A673 (cell line): Measurements from ENCODE around the gene LY6G5B. TPM values are rescaled to one million over a fixed set of nuclear protein-coding genes. Genes with fewer than 3 reads are reported as not detected.
A peak's percentile ranks its signal among the peaks of the same experiment; 100 is the strongest.

Source experiments
- BruUV-seq: library from RNA; stranded (reverse); fragments of 400-500 nt; replicated peaks from 2 replicates; lab custom pipeline; 2021; lab: Mats Ljungman, UMichigan
- CTCF ChIA-PET: fragments of 300-600 bp; sonication (Branson Sonifier 250); formaldehyde crosslinking; loops from one replicate; lab custom pipeline; 2022; ENCODE audit warnings: antibody characterized with exemption; lab: Charles Lee
- POLR2A ChIA-PET: fragments of 300-600 bp; sonication (Branson Sonifier 250); formaldehyde crosslinking; loops from one replicate; lab custom pipeline; 2022; ENCODE audit warnings: antibody characterized with exemption; ENCODE audit not compliant: low non-redundant PET; lab: Charles Lee
- DNase-seq: peaks from one replicate; pipeline ENCODE4 v3.0.0-alpha.2; 2015; ENCODE audit warnings: low spot score
- H3K27ac ChIP-seq: fragments of 200-600 bp; sonication (generic); 2 replicates; pipeline ENCODE4 v1.5.1; 2016; ENCODE audit warnings: mixed run types, low read depth, mild to moderate bottlenecking, mixed read lengths, antibody characterized with exemption, low read length; ENCODE audit not compliant: poor library complexity, severe bottlenecking
- H3K27me3 ChIP-seq: fragments of 200-600 bp; sonication (generic); replicated peaks from 2 replicates; pipeline ENCODE4 v1.6.1; 2017; ENCODE audit warnings: mixed run types, low read depth, mild to moderate bottlenecking, mixed read lengths, antibody characterized with exemption, low read length; ENCODE audit not compliant: insufficient read depth, poor library complexity
- H3K36me3 ChIP-seq: fragments of 200-600 bp; sonication (generic); 2 replicates; pipeline ENCODE4 v1.6.1; 2016; ENCODE audit warnings: mixed run types, mild to moderate bottlenecking, mixed read lengths, antibody characterized with exemption, low read length; ENCODE audit not compliant: insufficient read depth, poor library complexity, severe bottlenecking
- H3K4me1 ChIP-seq: fragments of 200-600 bp; sonication (generic); 2 replicates; pipeline ENCODE4 v1.6.1; 2017; ENCODE audit warnings: mixed run types, mild to moderate bottlenecking, mixed read lengths, antibody characterized with exemption, low read length; ENCODE audit not compliant: insufficient read depth, poor library complexity, severe bottlenecking
- H3K4me3 ChIP-seq: fragments of 200-600 bp; sonication (generic); 2 replicates; pipeline ENCODE4 v1.5.1; 2016; ENCODE audit warnings: low read depth, mixed run types, mild to moderate bottlenecking, mixed read lengths, low read length; ENCODE audit not compliant: poor library complexity, severe bottlenecking
- H3K9me3 ChIP-seq: fragments of 200-600 bp; sonication (generic); 2 replicates; pipeline ENCODE4 v1.6.1; 2016; ENCODE audit warnings: mixed run types, low read depth, mild to moderate bottlenecking, mixed read lengths, antibody characterized with exemption, low read length; ENCODE audit not compliant: poor library complexity, severe bottlenecking
- EZH2 ChIP-seq: fragments of 200-600 bp; sonication (generic); IDR thresholded peaks from 2 replicates; pipeline ENCODE4 v1.6.1; 2017; ENCODE audit warnings: borderline replicate concordance, low read depth, mild to moderate bottlenecking, mixed read lengths, antibody characterized with exemption, low read length; ENCODE audit not compliant: poor library complexity, severe bottlenecking
- intact Hi-C: fragments of 100-400 bp; cut with micrococcal nuclease; formaldehyde crosslinking; loops from one replicate; pipeline ENCODE4 v1.10.0; 2022; ENCODE audit not compliant: unreplicated experiment
- total RNA-seq: library from RNA; stranded (reverse); gene quantifications from 2 replicates; pipeline ENCODE4 v1.2.3, GENCODE V29; 2021
- TF ChIP-seq, protein P1 (sequence below): fragments of 300-800, 200-600 bp; sonication (generic); conservative IDR thresholded peaks from 2 replicates; pipeline ENCODE4 v1.5.1; 2017; ENCODE audit warnings: low read depth, mild to moderate bottlenecking, antibody characterized with exemption, low read length, moderate library complexity, mixed read lengths

Gene LY6G5B
- total RNA-seq, 1 experiment from 2014 or later: 18.9 TPM

DNA sequence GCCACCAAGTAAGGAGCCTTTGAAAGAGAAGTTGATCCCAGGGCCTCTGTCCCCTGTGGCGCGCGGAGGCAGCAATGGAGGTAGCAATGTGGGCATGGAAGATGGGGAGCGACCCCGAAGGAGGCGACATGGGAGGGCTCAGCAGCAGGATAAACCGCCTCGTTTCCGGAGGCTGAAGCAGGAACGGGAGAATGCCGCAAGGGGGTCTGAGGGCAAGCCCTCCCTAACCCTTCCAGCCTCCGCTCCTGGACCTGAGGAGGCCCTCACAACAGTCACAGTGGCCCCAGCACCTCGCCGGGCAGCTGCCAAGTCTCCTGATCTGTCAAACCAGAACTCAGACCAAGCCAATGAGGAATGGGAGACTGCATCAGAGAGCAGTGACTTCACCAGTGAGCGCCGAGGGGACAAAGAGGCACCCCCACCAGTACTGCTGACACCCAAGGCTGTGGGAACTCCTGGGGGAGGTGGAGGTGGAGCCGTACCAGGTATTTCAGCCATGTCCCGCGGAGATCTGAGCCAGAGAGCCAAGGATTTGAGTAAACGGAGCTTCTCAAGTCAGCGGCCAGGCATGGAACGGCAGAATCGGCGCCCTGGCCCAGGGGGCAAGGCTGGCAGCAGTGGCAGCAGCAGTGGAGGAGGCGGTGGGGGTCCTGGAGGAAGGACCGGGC is 37.4 kb upstream of the LY6G5B start:
- no peak for DNase-seq
- TF ChIP-seq, protein P1, sequence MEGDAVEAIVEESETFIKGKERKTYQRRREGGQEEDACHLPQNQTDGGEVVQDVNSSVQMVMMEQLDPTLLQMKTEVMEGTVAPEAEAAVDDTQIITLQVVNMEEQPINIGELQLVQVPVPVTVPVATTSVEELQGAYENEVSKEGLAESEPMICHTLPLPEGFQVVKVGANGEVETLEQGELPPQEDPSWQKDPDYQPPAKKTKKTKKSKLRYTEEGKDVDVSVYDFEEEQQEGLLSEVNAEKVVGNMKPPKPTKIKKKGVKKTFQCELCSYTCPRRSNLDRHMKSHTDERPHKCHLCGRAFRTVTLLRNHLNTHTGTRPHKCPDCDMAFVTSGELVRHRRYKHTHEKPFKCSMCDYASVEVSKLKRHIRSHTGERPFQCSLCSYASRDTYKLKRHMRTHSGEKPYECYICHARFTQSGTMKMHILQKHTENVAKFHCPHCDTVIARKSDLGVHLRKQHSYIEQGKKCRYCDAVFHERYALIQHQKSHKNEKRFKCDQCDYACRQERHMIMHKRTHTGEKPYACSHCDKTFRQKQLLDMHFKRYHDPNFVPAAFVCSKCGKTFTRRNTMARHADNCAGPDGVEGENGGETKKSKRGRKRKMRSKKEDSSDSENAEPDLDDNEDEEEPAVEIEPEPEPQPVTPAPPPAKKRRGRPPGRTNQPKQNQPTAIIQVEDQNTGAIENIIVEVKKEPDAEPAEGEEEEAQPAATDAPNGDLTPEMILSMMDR: no peak
- no peak for TF ChIP-seq EZH2
- intact Hi-C loops: no loop called here
- H3K27ac ChIP-seq: peak overlapping the region; percentile 65
- no peaks in the 10 kb centered on the region for H3K4me1 ChIP-seq
- H3K4me3 ChIP-seq: no peak overlapping the region
- no peaks in the 10 kb centered on the region for H3K27me3 ChIP-seq
- POLR2A ChIA-PET: no interaction called here
- no TSS peak for BruUV-seq
- no peaks in the 10 kb centered on the region for H3K9me3 ChIP-seq
- CTCF ChIA-PET: no interaction called here
- peaks cover 100% of the 10 kb centered on the region for H3K36me3 ChIP-seq

DNA sequence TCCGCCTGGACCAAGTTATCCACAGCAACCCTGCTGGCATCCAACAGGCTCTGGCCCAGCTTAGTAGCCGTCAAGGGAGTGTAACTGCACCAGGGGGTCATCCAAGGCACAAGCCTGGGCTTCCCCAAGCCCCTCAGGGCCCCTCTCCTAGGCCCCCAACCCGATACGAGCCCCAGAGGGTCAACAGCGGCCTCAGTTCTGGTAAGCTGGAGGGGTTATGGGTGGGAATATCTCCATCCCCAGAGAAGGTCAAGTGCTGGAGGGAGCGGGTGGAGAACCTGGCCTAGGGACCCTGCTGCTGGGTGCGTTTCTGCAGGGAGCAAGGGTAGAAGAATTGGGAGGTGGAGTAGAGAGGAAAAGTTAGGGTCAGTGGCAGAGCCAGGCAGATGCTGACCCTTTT is 36.3 kb upstream of the LY6G5B start:
- CTCF ChIA-PET: no interaction called here
- Histone ChIP-seq H3K4me3 (no peak overlapping the region), H3K36me3 (peaks cover 99% of the 10 kb centered on the region), H3K27me3 (no peaks in the 10 kb centered on the region), H3K4me1 (no peaks in the 10 kb centered on the region), H3K9me3 (no peaks in the 10 kb centered on the region), H3K27ac (no peak overlapping the region)
- POLR2A ChIA-PET: no interaction called here
- TF ChIP-seq, protein P1: no peak
- TF ChIP-seq EZH2: no peak
- intact Hi-C loops: no loop called here
- no peak for DNase-seq
- no TSS peak for BruUV-seq

GRCh38 chr6:31634131-31634530 is 35.6 kb upstream of the LY6G5B start:
- BruUV-seq: no TSS peak
- Histone ChIP-seq H3K9me3 (no peaks in the 10 kb centered on the region), H3K36me3 (peaks cover 99% of the 10 kb centered on the region), H3K4me3 (no peak overlapping the region), H3K27me3 (no peaks in the 10 kb centered on the region), H3K27ac (no peak overlapping the region), H3K4me1 (no peaks in the 10 kb centered on the region)
- CTCF ChIA-PET: no interaction called here
- no peak for DNase-seq
- POLR2A ChIA-PET: no interaction called here
- intact Hi-C loops: no loop called here
- no peak for TF ChIP-seq EZH2
- TF ChIP-seq, protein P1: no peak
